HG03025 (cell line): Measurements from ENCODE around the gene SCN4A.
"Not testable (repeated sequence)": the region's sequence is repeated elsewhere in the genome, so short reads cannot be mapped to it uniquely, and the experiment has no call there.

ENCODE experiments used
- ATAC-seq: cut with Tn5 transposase; IDR thresholded peaks from one replicate; pipeline ENCODE4 v1.9.1; 2021; ENCODE audit warnings: mild to moderate bottlenecking, moderate library complexity; ENCODE audit not compliant: unreplicated experiment, low FRiP score

The SCN4A gene

DNA sequence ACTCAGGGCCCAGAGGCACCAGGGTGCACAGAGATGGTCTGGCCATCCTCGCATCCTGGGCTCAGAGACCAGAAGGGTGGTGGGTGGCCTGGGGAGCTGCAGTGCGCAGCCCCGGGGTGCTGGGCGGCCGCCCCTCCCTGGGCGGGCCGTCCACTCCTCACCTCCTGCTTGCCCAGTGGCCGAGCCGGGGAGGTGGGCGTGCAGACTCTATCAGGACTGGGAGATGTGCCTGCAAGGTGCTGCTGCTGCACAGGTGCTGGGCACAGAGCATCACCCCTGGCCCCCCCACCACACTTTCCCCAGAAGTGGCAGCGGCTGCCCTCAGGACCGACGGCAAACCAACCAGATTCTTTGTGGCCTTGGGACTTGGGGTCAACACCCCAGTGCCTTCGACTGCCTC, at the start of gene SCN4A:
Gene SCN4A, minus strand, starts transcription at position 123 of the 400 bp plus-strand sequence. Its CDS starts 77 bp downstream, at position 46.
- no peak for ATAC-seq

- peak; percentile 52 for ATAC-seq
Observed at GRCh38 chr17:64020056-64020766, 47.5 kb upstream of the SCN4A start, which contains the start of gene ICAM2. TSS of gene ICAM2 (minus strand) at chr17:64020633. CDS start at chr17:64006691, 13,942 bp downstream.

GRCh38 chr17:64019551-64019961, 46.8 kb upstream of the SCN4A start:
- not testable (repeated sequence) for ATAC-seq

- no peak for ATAC-seq
Observed at GRCh38 chr17:64017381-64017980, 44.8 kb upstream of the SCN4A start.

DNA sequence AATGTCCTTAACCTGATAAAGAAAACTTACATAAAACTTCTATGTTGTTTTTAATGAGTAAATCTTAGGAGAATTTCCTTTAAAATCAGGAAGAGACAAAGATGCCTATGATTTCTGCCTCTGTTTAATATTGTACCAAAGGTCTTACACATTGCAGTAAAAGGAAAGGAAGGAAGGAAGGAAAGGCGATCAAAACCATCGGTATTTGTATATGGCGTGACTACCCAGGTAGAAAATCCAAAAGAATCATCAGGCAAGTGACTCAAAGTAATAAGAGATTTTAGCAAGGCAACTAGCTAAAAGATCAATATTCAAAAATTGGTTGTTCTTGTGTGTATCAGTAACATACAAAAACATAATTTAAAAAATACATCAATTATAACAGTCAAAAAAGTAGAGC, 44.3 kb upstream of the SCN4A start:
- no peak for ATAC-seq

DNA sequence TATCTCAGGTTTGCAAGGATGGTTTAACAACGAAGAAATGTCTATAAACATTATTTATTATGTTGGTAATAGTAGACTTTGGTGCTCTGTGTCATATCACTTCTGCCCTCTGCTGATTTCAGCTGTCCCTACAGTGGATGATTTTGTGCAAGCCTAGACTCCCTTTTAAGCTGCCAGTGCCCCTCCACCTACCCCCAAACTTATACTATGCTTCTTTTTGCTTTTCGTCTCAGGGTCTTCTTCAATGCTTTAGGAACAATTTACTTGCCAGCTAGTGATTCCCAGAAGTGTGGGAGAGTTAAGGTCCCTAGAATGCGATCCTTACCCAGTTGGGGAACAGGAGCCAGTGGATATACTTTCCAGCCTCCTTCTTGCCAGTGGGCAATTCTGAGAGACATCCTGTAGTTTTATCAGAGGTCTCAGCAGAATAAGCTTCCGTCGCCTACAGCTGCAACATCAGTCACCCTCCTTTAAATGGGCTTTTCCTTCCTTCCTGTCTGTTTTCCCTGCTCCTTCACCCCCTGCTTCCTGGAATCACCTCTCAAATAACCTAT, 43.6 kb upstream of the SCN4A start:
- no peak for ATAC-seq

- ATAC-seq = no peak
Observed at GRCh38 chr17:64015447-64015846, 42.7 kb upstream of the SCN4A start.

DNA sequence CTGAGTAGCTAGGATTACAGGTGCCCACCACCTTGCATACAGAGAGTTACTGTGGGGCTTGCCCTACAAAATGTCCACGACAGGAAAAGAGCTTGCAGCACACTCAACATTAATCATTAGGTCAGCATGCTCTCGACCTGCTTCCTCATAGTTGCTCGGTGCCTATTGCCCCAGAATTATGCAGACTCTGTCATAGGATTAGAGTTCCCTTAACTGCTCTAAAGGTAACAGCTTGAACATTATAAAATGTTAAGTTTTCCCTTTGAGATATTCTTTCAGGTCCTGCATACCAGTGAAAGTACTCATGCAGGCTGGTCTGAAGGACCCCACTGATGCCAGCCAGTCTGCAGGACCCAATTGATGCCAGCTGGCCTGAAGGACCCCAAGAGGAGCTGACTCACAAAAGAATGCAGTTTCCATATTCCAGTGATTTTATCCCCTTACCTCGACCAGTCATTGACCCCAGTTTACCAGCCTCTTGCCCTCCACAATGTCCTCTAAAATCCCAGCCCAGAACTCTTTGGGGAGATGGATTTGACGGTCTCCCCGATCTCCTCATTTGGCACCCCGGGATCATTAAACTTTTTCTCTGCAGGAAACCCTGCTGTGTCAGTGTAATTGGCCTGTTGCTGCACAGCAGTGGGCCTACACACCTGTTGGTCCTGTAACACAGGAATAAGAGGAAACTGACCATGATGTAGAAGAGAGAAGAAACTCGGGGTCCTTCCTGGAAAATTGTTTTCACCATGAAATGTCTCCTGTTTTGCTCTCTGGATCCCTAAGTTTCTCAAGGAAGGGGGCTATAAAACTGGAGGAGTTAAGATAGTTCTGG, 37.1 kb upstream of the SCN4A start:
- no peak for ATAC-seq

DNA sequence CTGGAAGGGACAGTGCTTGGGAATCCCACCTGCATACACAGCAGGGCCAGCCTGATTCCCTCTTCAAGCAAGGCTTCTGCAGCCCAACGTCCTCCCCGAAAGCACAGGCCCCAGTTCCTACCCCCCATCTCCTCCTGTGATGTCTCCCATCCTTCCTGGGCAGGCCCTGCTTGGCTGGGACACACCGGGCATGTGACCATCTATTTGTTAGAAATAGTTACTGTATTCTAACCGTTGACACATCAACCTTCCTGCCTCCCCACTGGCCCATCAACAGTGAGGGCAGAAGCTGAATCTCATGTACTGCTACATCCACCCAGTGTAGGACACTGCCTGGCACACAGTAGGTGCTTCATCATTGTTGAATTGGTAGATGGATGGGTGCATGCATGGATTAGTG, 36.1 kb upstream of the SCN4A start:
- ATAC-seq = no peak

- no peak for ATAC-seq
Observed at GRCh38 chr17:64008346-64008745, 35.6 kb upstream of the SCN4A start.

DNA sequence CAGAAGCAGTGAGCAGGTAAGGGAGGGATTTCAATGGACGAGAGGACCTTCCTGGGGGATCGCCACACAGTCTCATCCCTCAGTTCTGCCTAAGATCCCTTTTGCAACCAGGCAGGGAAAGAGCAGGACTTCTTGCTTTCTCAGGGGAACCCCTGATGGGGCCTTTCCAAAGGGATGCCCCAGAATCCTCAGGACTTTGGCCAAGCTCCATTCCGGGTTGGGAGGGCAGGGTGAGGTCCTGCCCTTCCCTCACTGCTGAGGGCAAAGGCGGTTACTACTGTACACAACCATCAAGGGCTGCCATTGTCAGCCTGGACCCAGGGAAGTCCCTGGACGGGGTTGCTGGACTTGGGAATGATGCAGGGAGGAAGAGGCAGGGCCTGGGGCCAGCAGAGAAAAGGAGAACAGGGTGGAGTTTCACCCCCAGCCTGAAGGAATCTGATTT, 35.1 kb upstream of the SCN4A start:
- ATAC-seq = no peak

GRCh38 chr17:64007089-64007837, 34.5 kb upstream of the SCN4A start:
- not testable (repeated sequence) for ATAC-seq

GRCh38 chr17:64006361-64007088, 33.8 kb upstream of the SCN4A start:
- no peak for ATAC-seq

DNA sequence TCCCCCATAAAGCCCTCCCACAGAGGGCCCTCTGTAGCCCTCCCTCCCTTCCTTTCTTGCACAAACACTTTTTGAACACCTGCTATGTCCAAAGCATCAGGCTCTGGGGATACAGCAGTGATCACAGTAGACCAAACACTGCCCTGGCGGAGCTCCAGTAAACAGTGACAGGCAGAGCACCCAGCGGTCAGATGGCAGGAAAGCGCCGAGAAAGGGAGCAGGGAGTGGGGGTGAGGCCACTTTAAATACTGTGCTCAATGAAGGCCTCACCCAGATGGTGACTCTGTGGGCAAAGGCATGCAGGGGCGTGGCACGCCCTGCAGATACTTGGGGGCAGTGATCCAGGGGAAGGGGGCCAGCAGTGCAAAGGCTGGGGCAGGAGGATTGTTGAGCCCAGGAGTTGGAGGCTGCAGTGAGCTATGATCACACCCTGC, 33.0 kb upstream of the SCN4A start:
- ATAC-seq = no peak

GRCh38 chr17:64004903-64005733, 32.4 kb upstream of the SCN4A start:
- ATAC-seq = no peak

- no peak for ATAC-seq
Observed at GRCh38 chr17:64004218-64004770, 31.6 kb upstream of the SCN4A start.

DNA sequence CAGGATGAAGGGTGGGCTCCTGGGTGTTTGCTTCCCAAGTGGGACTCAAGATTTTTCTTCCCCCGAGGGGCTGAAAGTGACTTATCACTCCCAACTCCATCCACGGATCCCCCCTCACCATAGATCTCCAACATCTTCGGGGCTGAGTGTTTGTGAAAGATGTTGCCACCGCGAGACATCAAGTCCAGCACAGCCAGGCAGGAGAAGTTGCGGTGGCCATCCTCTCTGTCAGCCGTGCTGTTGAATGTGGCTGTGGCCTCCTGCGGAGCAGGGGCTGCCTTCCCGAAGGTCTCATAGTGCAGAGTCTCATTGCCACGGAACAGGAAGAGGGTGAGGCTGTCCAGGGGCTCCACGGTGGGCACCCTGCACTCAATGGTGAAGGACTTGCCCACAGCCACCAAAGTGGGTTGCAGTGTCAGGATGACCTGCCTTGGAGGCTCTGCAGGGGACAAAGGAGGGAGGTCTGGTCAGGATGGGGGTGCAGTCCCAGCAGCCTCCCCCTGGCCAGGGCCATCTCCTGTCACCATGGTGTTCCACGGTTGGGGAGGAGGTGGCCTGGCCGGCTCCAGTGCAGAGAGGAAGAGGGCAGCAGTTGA, 30.9 kb upstream of the SCN4A start:
- ATAC-seq = no peak
